Measurements from ENCODE around the gene EGFLAM. TPM values are rescaled to one million over a fixed set of nuclear protein-coding genes. Genes with fewer than 3 reads are reported as not detected.
"Not testable (repeated sequence)": the region's sequence is repeated elsewhere in the genome, so short reads cannot be mapped to it uniquely, and the experiment has no call there.

Gene EGFLAM
- total RNA-seq, 1 experiment from 2014 or later: not detected

- no peak for DNase-seq (ENCODE audit: low spot score)
- in situ Hi-C loops (cut with HindIII; ENCODE audit: low sequenced_read_pairs): no loop called here
Observed at GRCh38 chr5:38317868-38318267, 59.5 kb downstream of the EGFLAM start.

GRCh38 chr5:38319491-38319890, 61.1 kb downstream of the EGFLAM start:
- in situ Hi-C loops (cut with HindIII; ENCODE audit: low sequenced_read_pairs): no loop called here
- no peak for DNase-seq (ENCODE audit: low spot score)

GRCh38 chr5:38321978-38322377, 63.6 kb downstream of the EGFLAM start:
- no peak for DNase-seq (ENCODE audit: low spot score)
- in situ Hi-C loops (cut with HindIII; ENCODE audit: low sequenced_read_pairs): loop anchor here (10.0 kb wide), 1 partner anchor 53 kb away; no protein-coding TSS in a partner anchor

- in situ Hi-C loops (cut with HindIII; ENCODE audit: low sequenced_read_pairs): loop anchor here (10.0 kb wide), 1 partner anchor 51 kb away; no protein-coding TSS in a partner anchor
- DNase-seq (ENCODE audit: low spot score): no peak
Observed at GRCh38 chr5:38323645-38324295, 65.4 kb downstream of the EGFLAM start.

- in situ Hi-C loops (cut with HindIII; ENCODE audit: low sequenced_read_pairs): loop anchor here (10.0 kb wide), 1 partner anchor 46 kb away; no protein-coding TSS in a partner anchor
- DNase-seq (ENCODE audit: low spot score): no peak
Observed at GRCh38 chr5:38329132-38329715, 70.9 kb downstream of the EGFLAM start.

- in situ Hi-C loops (cut with HindIII; ENCODE audit: low sequenced_read_pairs): no loop called here
- DNase-seq (ENCODE audit: low spot score): no peak
Observed at GRCh38 chr5:38330207-38330606, 71.8 kb downstream of the EGFLAM start.

GRCh38 chr5:38331831-38332230, 73.5 kb downstream of the EGFLAM start:
- in situ Hi-C loops (cut with HindIII; ENCODE audit: low sequenced_read_pairs): no loop called here
- no peak for DNase-seq (ENCODE audit: low spot score)

- in situ Hi-C loops (cut with HindIII; ENCODE audit: low sequenced_read_pairs); DNase-seq (ENCODE audit: low spot score): not testable (repeated sequence)
Observed at GRCh38 chr5:38333181-38333580, 74.8 kb downstream of the EGFLAM start.

- no peak for DNase-seq (ENCODE audit: low spot score)
- in situ Hi-C loops (cut with HindIII; ENCODE audit: low sequenced_read_pairs): no loop called here
Observed at GRCh38 chr5:38338455-38338854, 80.1 kb downstream of the EGFLAM start.

GRCh38 chr5:38339446-38339845, 81.1 kb downstream of the EGFLAM start:
- in situ Hi-C loops (cut with HindIII; ENCODE audit: low sequenced_read_pairs): no loop called here

GRCh38 chr5:38341056-38341455, 82.7 kb downstream of the EGFLAM start:
- in situ Hi-C loops (cut with HindIII; ENCODE audit: low sequenced_read_pairs): no loop called here
- DNase-seq (ENCODE audit: low spot score): no peak

More at GRCh38 chr5:38339446-38339845, 81.1 kb downstream of the EGFLAM start:
- DNase-seq (ENCODE audit: low spot score): no peak

GRCh38 chr5:38341641-38342040, 83.3 kb downstream of the EGFLAM start:
- in situ Hi-C loops (cut with HindIII; ENCODE audit: low sequenced_read_pairs): no loop called here

GRCh38 chr5:38342261-38342660, 83.9 kb downstream of the EGFLAM start:
- in situ Hi-C loops (cut with HindIII; ENCODE audit: low sequenced_read_pairs): no loop called here
- DNase-seq (ENCODE audit: low spot score): no peak

More at GRCh38 chr5:38341641-38342040, 83.3 kb downstream of the EGFLAM start:
- DNase-seq (ENCODE audit: low spot score): no peak

- in situ Hi-C loops (cut with HindIII; ENCODE audit: low sequenced_read_pairs): no loop called here
- DNase-seq (ENCODE audit: low spot score): no peak
Observed at GRCh38 chr5:38344891-38345290, 86.5 kb downstream of the EGFLAM start.

GRCh38 chr5:38346593-38346992, 88.2 kb downstream of the EGFLAM start:
- in situ Hi-C loops (cut with HindIII; ENCODE audit: low sequenced_read_pairs): no loop called here
- DNase-seq (ENCODE audit: low spot score): no peak

GRCh38 chr5:38347040-38347763, 88.8 kb downstream of the EGFLAM start:
- in situ Hi-C loops (cut with HindIII; ENCODE audit: low sequenced_read_pairs): no loop called here
- no peak for DNase-seq (ENCODE audit: low spot score)

- no peak for DNase-seq (ENCODE audit: low spot score)
- in situ Hi-C loops (cut with HindIII; ENCODE audit: low sequenced_read_pairs): no loop called here
Observed at GRCh38 chr5:38347896-38348295, 89.5 kb downstream of the EGFLAM start.

GRCh38 chr5:38360323-38361061, 102.1 kb downstream of the EGFLAM start:
- in situ Hi-C loops (cut with HindIII; ENCODE audit: low sequenced_read_pairs): no loop called here
- DNase-seq (ENCODE audit: low spot score): no peak

GRCh38 chr5:38362713-38363112, 104.4 kb downstream of the EGFLAM start:
- in situ Hi-C loops (cut with HindIII; ENCODE audit: low sequenced_read_pairs): no loop called here
- DNase-seq (ENCODE audit: low spot score): no peak

- in situ Hi-C loops (cut with HindIII; ENCODE audit: low sequenced_read_pairs): no loop called here
Observed at GRCh38 chr5:38364825-38365224, 106.5 kb downstream of the EGFLAM start.

More at GRCh38 chr5:38364825-38365224, 106.5 kb downstream of the EGFLAM start:
- DNase-seq (ENCODE audit: low spot score): no peak

Measured in G401 (cell line).